HCT116 (cell line): ENCODE results near the gene MOV10. TPM values are rescaled to one million over a fixed set of nuclear protein-coding genes. Genes with fewer than 3 reads are reported as not detected.

ENCODE experiments used
- ATAC-seq: fragments of 200-7000 bp; cut with Tn5 transposase; 2 replicates; pipeline ENCODE4 v1.9.1; 2020; ENCODE audit warnings: mild to moderate bottlenecking, moderate library complexity
- BruUV-seq: library from RNA; stranded (reverse); fragments of 400-500 nt; replicated peaks from 2 replicates; lab custom pipeline; 2021; lab: Mats Ljungman, UMichigan
- CTCF ChIA-PET: fragments of 300-600 bp; sonication (Branson Sonifier 250); formaldehyde crosslinking; loops from one replicate; lab custom pipeline; 2021; ENCODE audit warnings: antibody characterized with exemption; lab: Charles Lee
- POLR2A ChIA-PET: fragments of 300-600, 350-600 bp; sonication (Branson Sonifier 250); formaldehyde crosslinking; loops from one replicate; lab custom pipeline; 2021; ENCODE audit warnings: antibody characterized with exemption; lab: Charles Lee
- RAD21 ChIA-PET, 2 experiments: fragments of 300-600 bp; sonication (Branson Sonifier 250); formaldehyde crosslinking; loops; one replicate each; lab custom pipeline; 2023; ENCODE audit warnings: low total read pairs in 2 of 2; ENCODE audit not compliant: uncharacterized antibody in 2 of 2, unreplicated experiment in 2 of 2, low non-redundant PET in 1 of 2; lab: Charles Lee
- DNase-seq: peaks from one replicate; pipeline ENCODE4 v3.0.0-alpha.2; 2010; ENCODE audit warnings: low read depth, low spot score
- H2AFZ ChIP-seq: fragments of 200-600 bp; shearing (Covaris generic), sonication (generic); 2 replicates; pipeline ENCODE4 v1.6.1; 2017; ENCODE audit warnings: low read depth, mixed run types, mixed read lengths, antibody characterized with exemption, low read length; ENCODE audit not compliant: poor library complexity, severe bottlenecking
- H3K27ac ChIP-seq: 2 replicates; pipeline ENCODE4 v1.5.1; 2012; ENCODE audit warnings: low read depth, low read length
- H3K27me3 ChIP-seq: fragments of 200-600 bp; sonication (generic); 2 replicates; pipeline ENCODE4 v1.6.1; 2016; ENCODE audit warnings: mixed run types, low read length, mixed read lengths; ENCODE audit not compliant: insufficient read depth
- H3K36me3 ChIP-seq, 2 experiments: fragments of 200-500 bp in 1 of 2; fragments of 200-600 bp in 1 of 2; sonication (Bioruptor generic) in 1 of 2; sonication (generic) in 1 of 2; 2 replicates each; pipeline versions ENCODE4 v1.5.1 to v1.6.1; 2014 to 2016; ENCODE audit warnings: low read length in 2 of 2, inconsistent platforms in 1 of 2, mixed read lengths in 1 of 2, mixed run types in 1 of 2; ENCODE audit not compliant: insufficient read depth in 2 of 2, control insufficient read depth in 1 of 2
- H3K4me1 ChIP-seq, 2 experiments: fragments of 200-600 bp in 1 of 2; sonication (generic) in 1 of 2; 2 replicates each; pipeline versions ENCODE4 v1.5.1 to v1.6.1; 2012 to 2017; ENCODE audit warnings: low read length in 2 of 2, inconsistent platforms in 1 of 2, mild to moderate bottlenecking in 1 of 2, mixed read lengths in 1 of 2, mixed run types in 1 of 2, moderate library complexity in 1 of 2; ENCODE audit not compliant: insufficient read depth in 2 of 2, control insufficient read depth in 1 of 2
- H3K4me2 ChIP-seq: fragments of 200-600 bp; sonication (generic); 2 replicates; pipeline ENCODE4 v1.6.1; 2017; ENCODE audit warnings: mixed run types, low read length, mixed read lengths
- H3K4me3 ChIP-seq, 2 experiments: fragments of 200-600 bp in 1 of 2; sonication (generic) in 1 of 2; replicated peaks in 1 of 2; 2 replicates each; pipeline ENCODE4 v1.5.1; 2011 to 2016; ENCODE audit warnings: low read length in 2 of 2, control low read depth in 1 of 2, low read depth in 1 of 2, mild to moderate bottlenecking in 1 of 2, mixed read lengths in 1 of 2, mixed run types in 1 of 2
- H3K79me2 ChIP-seq: fragments of 200-600 bp; sonication (generic); 2 replicates; pipeline ENCODE4 v1.6.1; 2017; ENCODE audit warnings: mild to moderate bottlenecking, mixed run types, low read length, moderate library complexity, mixed read lengths; ENCODE audit not compliant: insufficient read depth
- H3K9ac ChIP-seq: fragments of 200-600 bp; sonication (generic); 2 replicates; pipeline ENCODE4 v1.6.1; 2016; ENCODE audit warnings: low read length, mixed read lengths
- H3K9me2 ChIP-seq: fragments of 200-600 bp; sonication (generic), shearing (Covaris generic); 2 replicates; pipeline ENCODE4 v1.6.1; 2017; ENCODE audit warnings: mixed run types, mild to moderate bottlenecking, moderate library complexity; ENCODE audit not compliant: insufficient read depth
- H3K9me3 ChIP-seq, 2 experiments: fragments of 200-500 bp in 1 of 2; fragments of 200-600 bp in 1 of 2; sonication (Bioruptor generic) in 1 of 2; sonication (generic) in 1 of 2; 2 replicates each; pipeline ENCODE4 v1.6.1; 2014 to 2017; ENCODE audit warnings: low read length in 2 of 2, mixed read lengths in 2 of 2, inconsistent platforms in 1 of 2, low read depth in 1 of 2, mild to moderate bottlenecking in 1 of 2, mixed run types in 1 of 2, moderate library complexity in 1 of 2; ENCODE audit not compliant: control insufficient read depth in 1 of 2, insufficient read depth in 1 of 2
- H4K20me1 ChIP-seq: fragments of 200-600 bp; sonication (generic), shearing (Covaris generic); 2 replicates; pipeline ENCODE4 v1.6.1; 2017; ENCODE audit warnings: mixed run types, mild to moderate bottlenecking, moderate library complexity; ENCODE audit not compliant: insufficient read depth
- ATF3 ChIP-seq: IDR thresholded peaks from 2 replicates; pipeline ENCODE4 v1.6.1; 2012
- CBX3 ChIP-seq: IDR thresholded peaks from 2 replicates; pipeline ENCODE4 v1.6.1; 2012; ENCODE audit warnings: low read depth
- EZH2 ChIP-seq: fragments of 200-600 bp; sonication (generic); IDR thresholded peaks from 2 replicates; pipeline ENCODE4 v1.6.1; 2017; ENCODE audit warnings: antibody characterized with exemption, mixed run types
- POLR2A ChIP-seq: IDR thresholded peaks from 2 replicates; pipeline ENCODE4 v1.7.0; 2011; ENCODE audit warnings: borderline replicate concordance; ENCODE audit not compliant: insufficient read depth, insufficient read length; ENCODE audit errors: extremely low read depth
- REST ChIP-seq: IDR thresholded peaks from 2 replicates; pipeline ENCODE4 v1.6.1; 2012; ENCODE audit warnings: low read depth
- SRF ChIP-seq: IDR thresholded peaks from 2 replicates; pipeline ENCODE4 v1.6.1; 2012; ENCODE audit warnings: low read depth
- YY1 ChIP-seq: IDR thresholded peaks from 2 replicates; pipeline ENCODE4 v1.6.1; 2011; ENCODE audit warnings: low read length, low read depth, moderate library complexity, mild to moderate bottlenecking; ENCODE audit not compliant: insufficient replicate concordance; ENCODE audit errors: extremely low read depth
- intact Hi-C: fragments of 100-400 bp; cut with micrococcal nuclease; formaldehyde crosslinking; loops from 2 replicates; pipeline ENCODE4 v1.10.0; 2022
- total RNA-seq: library from RNA; stranded (reverse); gene quantifications from one replicate; pipeline ENCODE4 v1.2.1, GENCODE V29; 2021; ENCODE audit not compliant: unreplicated experiment

The MOV10 gene
- total RNA-seq, 1 experiment from 2014 or later, result 109 TPM

- H3K4me1 ChIP-seq, result no peaks in the 10 kb centered on the region
- intact Hi-C loops, result no loop called here
- TF ChIP-seq CBX3, result no peak
- no peak for TF ChIP-seq EZH2
- no peak for TF ChIP-seq YY1
- TF ChIP-seq POLR2A, result no peak
- no peak for TF ChIP-seq SRF
- TF ChIP-seq REST, result no peak
- no peak for TF ChIP-seq ATF3
- TF ChIP-seq, all 23 proteins: peak for 0
- Histone ChIP-seq H3K9me2 (no peaks in the 10 kb centered on the region), H3K9ac (no peak overlapping the region), H3K9me3 (no peaks in the 10 kb centered on the region), H4K20me1 (peaks cover 46% of the 10 kb centered on the region; the same call in 1 of the 2 replicates), H3K36me3 (peaks cover 3 to 5% of the 10 kb centered on the region in 2 experiments; a peak in 2 of 4 replicates), H3K27me3 (no peaks in the 10 kb centered on the region), H3K27ac (no peak overlapping the region), H3K79me2 (peaks cover 99% of the 10 kb centered on the region), H3K4me3 (no peak overlapping the region), H2AFZ (no peak overlapping the region), H3K4me2 (no peak overlapping the region)
- no peak for ATAC-seq
- no TSS peak for BruUV-seq
- POLR2A ChIA-PET, result no interaction called here
- CTCF ChIA-PET, result no interaction called here
- DNase-seq, result no peak
- RAD21 ChIA-PET, result no interaction called here
These were observed 47.6 kb upstream of the MOV10 start for GRCh38 chr1:112626887-112627286.
